Endothelial cell of hepatic sinusoid (primary cell): ENCODE measurements around the gene E2F2.

ENCODE experiments used
- in situ Hi-C: cut with HindIII; loops from 2 replicates; pipeline ENCODE4 v1.10.0; 2017; ENCODE audit warnings: low sequenced_read_pairs

The E2F2 gene

DNA sequence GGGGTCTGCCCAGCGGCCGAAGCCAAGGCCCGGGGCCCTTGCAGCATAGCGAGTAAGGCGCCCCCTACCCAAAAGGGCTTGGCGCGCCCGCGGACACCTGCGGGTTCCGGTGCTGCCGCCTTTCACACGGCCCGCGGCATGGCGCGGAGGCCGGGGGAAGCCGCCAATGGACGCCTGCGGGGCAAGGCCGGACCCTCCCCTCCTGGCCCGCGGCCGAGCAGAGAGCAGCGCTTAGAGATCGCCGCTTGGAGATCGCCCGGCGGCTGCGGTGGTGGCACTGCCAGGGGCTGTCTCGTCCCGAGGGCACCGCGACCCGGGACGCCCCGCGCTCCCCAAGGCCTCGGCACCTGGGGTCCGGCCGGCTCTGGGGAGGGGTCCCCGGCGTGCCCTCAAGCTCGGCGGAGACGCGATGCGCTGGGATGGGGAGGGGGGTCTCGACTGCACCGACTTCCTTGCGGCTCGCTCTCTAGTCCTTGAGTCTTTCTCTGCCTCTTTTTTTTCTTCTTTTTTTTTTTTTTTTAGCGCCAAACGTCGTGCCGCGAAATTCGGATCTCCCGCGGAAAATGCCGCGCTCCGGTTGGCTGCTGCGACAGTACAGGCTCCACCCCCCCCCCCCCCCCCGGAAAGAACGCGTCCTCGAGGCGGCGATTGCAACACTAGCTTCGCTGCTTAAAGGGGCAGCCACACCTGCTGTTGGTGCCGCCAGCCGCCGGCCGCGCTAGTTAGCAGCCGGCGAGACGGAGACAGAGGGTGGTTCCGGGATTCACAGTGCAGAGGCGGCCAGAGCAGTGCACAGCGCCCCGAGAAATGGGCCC is at the start of gene E2F2:
E2F2 (minus strand) TSS at position 487 of the 815 bp plus-strand sequence; CDS start at position 47, 440 bp downstream.
- in situ Hi-C loops, result no loop called here

GRCh38 chr1:23578997-23579363 is 47.9 kb upstream of the E2F2 start:
- in situ Hi-C loops, result no loop called here

- in situ Hi-C loops, result no loop called here
These were observed 47.4 kb upstream of the E2F2 start for GRCh38 chr1:23578311-23578996.

DNA sequence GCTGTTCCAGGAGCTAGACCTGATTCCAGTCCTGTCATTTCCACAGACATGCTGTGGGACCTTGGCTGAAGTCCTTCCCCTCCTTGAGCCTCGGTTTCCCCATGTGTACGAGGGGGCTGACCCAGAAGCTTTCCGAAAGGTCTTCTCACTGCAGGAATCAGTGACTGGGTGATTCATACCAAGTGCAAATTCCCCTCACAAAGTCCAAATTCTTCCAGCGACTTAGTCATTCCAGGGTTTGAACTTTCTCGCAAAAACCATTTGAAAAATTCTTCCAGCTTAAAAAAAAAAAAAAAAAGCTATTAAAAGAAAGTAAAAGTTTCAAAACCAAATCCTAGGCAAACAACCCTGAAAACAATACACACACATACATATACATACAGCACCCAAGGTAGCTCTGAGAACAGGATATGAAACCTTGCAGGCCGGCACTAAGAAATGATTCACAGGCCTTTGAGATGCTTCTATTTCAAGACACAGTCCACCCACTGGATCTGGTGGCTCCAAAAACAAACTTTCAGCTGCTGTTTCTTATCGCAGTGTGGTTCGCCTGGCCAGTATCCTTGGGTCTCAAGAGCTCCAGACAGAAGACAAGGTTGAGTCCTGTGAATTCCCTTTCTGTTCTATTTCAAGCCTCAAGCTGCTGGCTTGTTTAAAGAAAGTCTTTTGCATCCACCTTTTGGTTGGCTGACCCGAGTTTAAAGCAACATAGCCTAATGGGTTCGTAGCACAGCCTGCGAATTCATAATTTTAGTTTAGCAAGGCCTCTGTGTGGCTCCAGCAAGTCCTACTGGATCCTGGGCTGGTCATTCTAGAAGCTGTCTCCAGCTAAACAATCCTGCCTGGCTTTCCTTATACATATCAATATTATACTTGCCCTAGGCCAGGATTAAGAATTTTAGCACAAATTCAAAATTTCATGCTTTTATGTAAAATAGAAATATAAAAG is 46.3 kb upstream of the E2F2 start:
- in situ Hi-C loops, result no loop called here

DNA sequence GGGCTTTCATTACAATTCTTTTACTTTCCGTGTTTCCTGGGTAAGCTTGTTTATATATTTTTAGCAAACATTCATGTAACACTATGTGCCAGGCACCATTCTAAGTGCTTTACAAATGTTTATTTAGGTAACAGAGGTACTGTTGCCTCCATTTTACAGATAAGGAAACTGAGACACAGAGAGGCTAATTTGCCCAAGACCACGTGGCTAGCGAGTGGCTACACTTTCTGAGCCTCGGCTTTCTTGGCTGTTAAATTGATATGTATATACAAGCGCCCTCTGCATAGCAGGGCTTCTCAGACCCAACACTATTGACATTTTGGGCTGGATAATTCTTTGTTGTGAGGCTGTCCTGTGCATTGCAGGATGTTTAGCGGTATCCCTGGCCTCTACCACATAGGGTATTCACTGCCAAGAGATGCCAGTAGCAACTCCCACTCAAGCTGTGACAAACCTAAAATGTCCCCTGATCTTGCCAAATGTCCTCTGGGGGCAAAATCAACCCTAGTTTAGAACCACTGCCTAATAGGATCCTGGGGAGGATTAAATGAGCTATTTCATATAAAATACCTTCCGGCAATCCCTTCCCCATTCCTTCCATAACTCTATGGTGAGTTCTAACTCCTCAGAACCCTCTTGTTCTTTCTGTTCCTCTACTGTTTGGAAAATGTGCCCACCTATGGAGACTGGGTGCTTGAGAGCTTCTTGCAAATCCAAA is 45.5 kb upstream of the E2F2 start:
- in situ Hi-C loops, result no loop called here

- in situ Hi-C loops, result no loop called here
These were observed 44.3 kb upstream of the E2F2 start for GRCh38 chr1:23575226-23575810.

GRCh38 chr1:23574265-23574754 is 43.3 kb upstream of the E2F2 start:
- in situ Hi-C loops, result no loop called here

DNA sequence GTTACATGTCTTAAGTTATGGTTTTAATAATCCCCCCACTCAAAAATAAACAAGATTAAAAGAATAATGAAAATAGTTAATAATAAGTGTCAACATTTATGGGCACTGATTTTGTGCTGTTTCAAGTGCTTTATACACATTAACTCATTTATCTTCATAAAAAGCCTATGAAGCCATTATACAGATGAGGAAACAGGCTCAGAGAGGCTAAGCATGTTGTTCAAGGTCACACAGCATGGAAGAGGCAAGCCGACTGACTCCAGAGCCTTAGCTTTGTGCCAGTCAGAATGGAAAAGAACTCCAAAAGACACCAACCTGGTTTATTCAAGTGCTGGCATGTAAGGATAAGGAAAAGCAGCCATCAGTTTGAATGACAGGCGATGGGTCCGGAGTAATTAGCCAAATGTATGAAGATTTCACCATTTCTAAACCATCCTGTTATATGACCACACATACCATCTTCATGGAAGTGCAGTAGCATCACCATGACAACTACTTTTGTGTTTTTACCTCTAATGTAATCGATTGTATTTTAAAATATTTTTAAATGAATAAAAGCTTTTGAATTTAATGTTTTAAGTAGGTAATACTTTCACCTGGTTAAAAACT is 42.6 kb upstream of the E2F2 start:
- in situ Hi-C loops, result no loop called here

DNA sequence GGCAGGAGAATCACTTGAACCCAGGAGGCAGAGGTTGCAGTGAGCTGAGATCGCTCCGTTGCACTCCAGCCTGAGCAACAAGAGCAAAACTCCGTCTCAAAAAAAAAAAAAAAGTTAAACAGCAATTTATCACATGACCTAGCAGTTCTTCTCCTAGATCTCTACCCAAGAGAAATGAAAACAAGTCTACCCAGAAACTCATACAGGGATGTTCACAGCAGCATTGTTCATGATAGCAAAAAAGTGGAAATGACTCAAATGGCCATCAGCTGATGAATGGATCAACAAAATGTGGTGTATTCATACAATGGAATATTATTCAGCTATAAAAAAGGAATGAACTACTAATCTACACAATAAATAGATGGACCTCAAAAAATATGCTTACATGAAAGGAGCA is 40.4 kb upstream of the E2F2 start:
- in situ Hi-C loops, result no loop called here

- in situ Hi-C loops, result no loop called here
These were observed 39.1 kb upstream of the E2F2 start for GRCh38 chr1:23570001-23570691.

- in situ Hi-C loops, result no loop called here
These were observed 37.8 kb upstream of the E2F2 start for GRCh38 chr1:23568608-23569383.

DNA sequence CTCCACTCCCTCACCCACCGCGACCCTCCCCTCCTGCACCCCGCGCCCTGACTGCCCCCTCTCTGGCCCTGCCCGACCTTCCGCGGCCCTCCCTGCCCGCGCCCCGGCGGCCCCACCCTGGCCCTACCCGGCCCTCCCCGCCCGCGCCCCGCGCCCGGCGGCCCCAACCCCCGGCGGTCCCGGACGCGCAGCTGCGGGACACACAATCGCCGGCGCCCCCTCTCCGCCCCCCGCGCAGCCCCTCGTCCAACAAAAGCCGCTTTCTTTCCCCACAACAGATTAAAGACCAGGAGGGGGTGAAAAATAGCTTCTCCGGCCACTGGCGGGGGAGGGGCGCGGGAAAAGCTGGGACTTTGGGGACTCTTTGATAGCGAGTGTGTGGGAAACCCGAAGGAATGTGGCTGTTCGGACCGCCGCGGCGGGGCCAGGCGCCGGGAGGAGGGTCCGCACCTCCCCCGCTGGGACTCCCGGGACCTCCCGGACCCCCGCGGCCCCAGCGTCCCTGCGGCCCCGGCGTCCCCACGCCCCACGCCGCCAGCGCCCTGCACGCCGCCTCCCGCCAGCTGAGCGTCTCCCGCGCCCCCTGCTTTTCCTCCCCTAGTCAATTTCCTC is 37.1 kb upstream of the E2F2 start:
- in situ Hi-C loops, result no loop called here

DNA sequence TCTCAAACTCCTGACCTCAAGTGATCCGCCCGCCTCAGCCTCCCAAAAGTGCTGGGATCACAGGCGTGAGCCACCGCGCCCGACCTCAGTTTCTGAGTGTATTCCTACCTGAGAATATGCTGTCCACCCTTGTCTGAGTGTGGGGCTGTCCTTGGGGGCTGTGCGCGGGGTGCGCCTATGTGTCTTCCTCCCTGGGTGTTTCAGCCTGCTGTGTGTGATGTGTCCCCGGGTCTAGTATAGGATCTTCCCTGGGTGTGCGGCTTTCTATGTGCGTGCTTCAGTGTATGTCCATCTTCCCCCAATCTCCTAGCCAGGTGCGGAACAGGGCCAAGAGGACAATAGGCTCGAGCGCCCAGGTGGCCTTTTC is 36.6 kb upstream of the E2F2 start:
- in situ Hi-C loops, result no loop called here

- in situ Hi-C loops, result no loop called here
These were observed 35.3 kb upstream of the E2F2 start for GRCh38 chr1:23566304-23566703.

DNA sequence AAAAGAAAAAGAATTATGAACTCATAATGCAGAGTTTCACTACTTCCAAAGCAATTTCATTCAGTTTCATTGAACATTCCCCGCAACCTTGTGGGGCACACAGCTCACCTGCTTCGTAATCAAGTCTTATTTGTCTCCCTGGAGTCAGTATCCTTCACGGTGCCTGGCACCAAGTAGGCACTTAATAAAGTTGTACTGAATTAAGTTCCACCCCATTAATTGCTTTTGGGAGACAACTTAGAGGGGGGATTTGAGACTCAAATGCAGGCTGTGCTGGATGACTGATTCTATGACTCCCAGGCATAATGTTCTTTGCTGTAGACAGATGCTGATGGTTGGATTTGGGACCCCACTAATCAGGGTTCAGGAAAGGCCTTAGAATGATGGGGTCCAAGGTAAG is 34.7 kb upstream of the E2F2 start:
- in situ Hi-C loops, result no loop called here

- in situ Hi-C loops, result no loop called here
These were observed 33.6 kb upstream of the E2F2 start for GRCh38 chr1:23564529-23565122.

DNA sequence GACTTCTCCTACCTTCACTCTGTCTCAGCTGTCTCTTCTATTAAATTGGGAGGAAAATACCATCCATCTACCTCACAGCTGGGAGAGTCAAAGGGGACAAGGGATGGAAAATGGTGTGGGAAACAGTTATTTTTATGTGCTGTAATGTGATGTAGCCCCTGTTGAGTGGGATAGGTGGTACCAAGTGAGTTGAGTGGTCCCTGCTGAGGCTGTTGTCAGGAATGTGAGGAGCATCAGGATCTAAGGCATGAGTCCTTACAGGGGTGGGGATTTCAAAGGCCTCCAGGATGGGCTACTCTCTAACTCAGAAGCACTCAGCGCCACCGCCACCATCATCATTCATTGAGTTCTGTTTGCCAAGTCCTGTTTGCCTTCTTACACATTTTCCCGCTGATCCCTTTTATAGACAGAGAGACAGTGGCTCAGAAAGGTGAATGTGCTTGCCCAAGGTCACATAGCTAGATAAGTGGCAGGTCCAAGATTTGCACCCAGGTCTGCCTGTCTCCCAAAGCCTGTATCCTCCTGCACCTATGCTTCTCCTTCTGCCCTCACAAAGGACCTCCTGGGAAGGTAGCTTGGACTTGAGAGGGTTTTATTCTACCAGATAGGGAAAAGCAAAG is 32.8 kb upstream of the E2F2 start:
- in situ Hi-C loops, result no loop called here
